22Rv1 (cell line): ENCODE data around the gene SPRR2D.

ENCODE experiments used
- ZFX ChIP-seq: fragments of 450-650 bp; IDR thresholded peaks from 2 replicates; pipeline ENCODE4 v1.6.1; 2017; ENCODE audit warnings: antibody characterized with exemption, borderline replicate concordance
- TF ChIP-seq, protein P1 (sequence below): fragments of 450-650 bp; IDR thresholded peaks from 2 replicates; pipeline ENCODE4 v1.5.1; 2017; ENCODE audit warnings: mild to moderate bottlenecking

DNA sequence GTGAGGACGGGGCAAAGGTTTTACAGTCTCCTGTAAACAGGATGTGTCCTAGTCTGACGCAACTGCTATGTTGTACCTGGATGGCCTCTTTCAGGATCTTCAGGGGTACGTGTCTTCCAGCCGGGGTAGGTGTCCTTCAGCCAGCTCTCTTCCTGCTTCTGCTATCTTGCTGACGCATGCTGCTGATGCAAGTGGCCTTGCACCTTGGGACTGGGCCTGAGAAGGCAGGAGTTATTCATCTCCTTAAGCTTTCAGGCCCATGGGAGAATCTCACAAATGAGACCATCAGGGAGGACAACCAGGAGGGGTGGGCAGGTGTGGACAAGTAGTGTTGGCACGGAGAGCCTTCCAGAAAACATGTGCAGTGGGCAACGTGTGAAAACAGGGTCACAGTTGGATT lies 17.8 kb downstream of the SPRR2D start:
- TF ChIP-seq, protein P1, sequence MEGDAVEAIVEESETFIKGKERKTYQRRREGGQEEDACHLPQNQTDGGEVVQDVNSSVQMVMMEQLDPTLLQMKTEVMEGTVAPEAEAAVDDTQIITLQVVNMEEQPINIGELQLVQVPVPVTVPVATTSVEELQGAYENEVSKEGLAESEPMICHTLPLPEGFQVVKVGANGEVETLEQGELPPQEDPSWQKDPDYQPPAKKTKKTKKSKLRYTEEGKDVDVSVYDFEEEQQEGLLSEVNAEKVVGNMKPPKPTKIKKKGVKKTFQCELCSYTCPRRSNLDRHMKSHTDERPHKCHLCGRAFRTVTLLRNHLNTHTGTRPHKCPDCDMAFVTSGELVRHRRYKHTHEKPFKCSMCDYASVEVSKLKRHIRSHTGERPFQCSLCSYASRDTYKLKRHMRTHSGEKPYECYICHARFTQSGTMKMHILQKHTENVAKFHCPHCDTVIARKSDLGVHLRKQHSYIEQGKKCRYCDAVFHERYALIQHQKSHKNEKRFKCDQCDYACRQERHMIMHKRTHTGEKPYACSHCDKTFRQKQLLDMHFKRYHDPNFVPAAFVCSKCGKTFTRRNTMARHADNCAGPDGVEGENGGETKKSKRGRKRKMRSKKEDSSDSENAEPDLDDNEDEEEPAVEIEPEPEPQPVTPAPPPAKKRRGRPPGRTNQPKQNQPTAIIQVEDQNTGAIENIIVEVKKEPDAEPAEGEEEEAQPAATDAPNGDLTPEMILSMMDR, result no peak
- no peak for TF ChIP-seq ZFX
